Kidney (tissue), 14 donors: ENCODE data around the gene PRRC2B. TPM values are rescaled to one million over a fixed set of nuclear protein-coding genes. Genes with fewer than 3 reads are reported as not detected.

Experiments
- DNase-seq, 5 donors: peaks; one replicate each; pipeline ENCODE4 v3.0.0-alpha.2; 2013 to 2020
- FAIRE-seq: peaks from 2 replicates; lab custom pipeline; 2012; peaks lifted over from hg19 to GRCh38; lab: Jason Lieb, UNC
- H3K27ac ChIP-seq, 2 donors: one replicate each; pipeline ENCODE4 v1.7.0; 2013; ENCODE audit warnings: low read depth in 2 of 2, low read length in 2 of 2, inconsistent platforms in 1 of 2
- H3K27me3 ChIP-seq: one replicate; pipeline ENCODE4 v1.7.1; 2013; ENCODE audit warnings: low read length, inconsistent platforms; ENCODE audit not compliant: control insufficient read depth, insufficient read depth
- H3K36me3 ChIP-seq, 3 donors: one replicate each; pipeline versions ENCODE4 v1.7.0 to v1.7.1; 2013; ENCODE audit warnings: low read length in 3 of 3, control low read depth in 1 of 3, inconsistent platforms in 1 of 3; ENCODE audit not compliant: insufficient read depth in 3 of 3, control insufficient read depth in 2 of 3
- H3K4me1 ChIP-seq, 3 donors: one replicate each; pipeline versions ENCODE4 v1.7.0 to v1.7.1; 2013; ENCODE audit warnings: low read length in 3 of 3, inconsistent platforms in 1 of 3, low read depth in 1 of 3; ENCODE audit not compliant: control insufficient read depth in 2 of 3, insufficient read depth in 2 of 3
- H3K4me3 ChIP-seq, 3 donors: one replicate each; pipeline versions ENCODE4 v1.7.0 to v1.8.1; 2013; ENCODE audit warnings: low read length in 3 of 3, control low read depth in 1 of 3, inconsistent platforms in 1 of 3
- H3K9ac ChIP-seq, 3 donors: one replicate each; pipeline versions ENCODE4 v1.7.0 to v1.7.1; 2013; ENCODE audit warnings: low read length in 3 of 3, control low read depth in 1 of 3, inconsistent platforms in 1 of 3
- H3K9me3 ChIP-seq, 3 donors: one replicate each; pipeline versions ENCODE4 v1.7.0 to v1.7.1; 2013; ENCODE audit warnings: low read length in 3 of 3, control low read depth in 1 of 3, inconsistent platforms in 1 of 3; ENCODE audit not compliant: control insufficient read depth in 2 of 3, insufficient read depth in 1 of 3
- intact Hi-C: fragments of 100-400 bp; cut with DNase I; formaldehyde crosslinking; loops from one replicate; pipeline ENCODE4 v1.11.1; 2022
- polyA plus RNA-seq: library from polyadenylated mRNA; stranded (reverse); fragments of 350-450 nt; fragmentation: Illumina TruSeq; extraction: RNeasy Lipid Tissue Mini Kit (QIAGEN cat#74804); gene quantifications from one replicate; pipeline ENCODE4 v1.2.3, GENCODE V29; 2014; ENCODE audit warnings: low read depth, low replicate concordance; ENCODE audit not compliant: insufficient read depth
- total RNA-seq: library from RNA; stranded (reverse); fragmentation: NEBNext Ultra II Directional; extraction: Animal tissue kit (Norgen Biotek cat#: 25700); gene quantifications from one replicate; pipeline ENCODE4 v1.2.1, GENCODE V29; 2021
- TF ChIP-seq, protein P1 (sequence below): IDR thresholded peaks from 3 replicates; pipeline ENCODE4 v1.5.1; 2012; ENCODE audit warnings: mild to moderate bottlenecking, moderate library complexity, borderline replicate concordance; ENCODE audit not compliant: insufficient read depth; ENCODE audit errors: extremely low read depth
- donor health status: control.
- donor health status: control.
- donor health status: control.
- donor health status: control.
- donor health status: control.
- donor health status: DM: yes; HTN: yes; CAD: no.
- donor health status: Normal renal cell carcinoma (clear cell type).

PRRC2B gene
- total and polyA plus RNA-seq, 2 donors from 2014 or later, result 37.4 to 227 TPM

DNA sequence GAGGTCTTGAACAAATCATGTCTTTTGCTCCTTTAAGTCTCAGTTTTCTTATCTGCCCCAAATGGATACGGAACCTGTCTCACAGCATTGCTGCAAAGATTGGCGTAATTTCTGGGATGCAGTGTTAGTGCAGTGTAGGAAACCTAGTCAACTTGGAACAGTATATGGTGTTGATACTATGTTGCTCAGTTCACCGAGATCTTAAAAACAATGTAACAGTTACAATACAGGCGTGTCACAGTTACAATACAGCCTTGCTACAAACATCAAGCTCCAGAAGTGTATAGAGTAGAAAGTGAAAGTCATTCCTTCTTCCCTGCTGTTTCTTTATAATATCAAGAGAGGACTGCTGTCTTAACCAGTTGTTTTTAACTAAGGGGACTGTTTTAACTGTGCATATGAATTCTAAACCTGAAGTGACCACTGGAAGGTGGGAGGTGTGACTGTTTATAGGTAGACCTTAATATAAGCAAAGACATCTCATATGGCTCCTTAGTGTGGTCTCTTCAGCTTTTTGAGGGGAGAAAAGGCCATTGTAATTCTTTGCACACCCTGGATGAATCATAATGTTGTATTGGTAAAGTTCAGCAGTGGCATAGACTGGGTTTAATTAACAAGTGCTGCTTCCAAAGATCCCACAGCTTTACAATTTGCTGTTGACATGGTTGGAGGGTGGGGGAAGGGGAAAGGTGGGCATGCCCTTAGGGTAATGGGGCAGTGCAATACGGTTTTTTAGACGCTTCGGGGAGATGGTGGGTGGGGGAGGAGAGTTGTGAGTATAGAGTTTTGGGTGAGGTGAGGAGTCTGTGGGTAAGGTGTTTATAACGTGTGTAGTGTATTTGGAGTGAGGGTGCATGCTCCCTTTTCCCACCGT lies 12.9 kb downstream of the PRRC2B start:
- no peaks in the 10 kb centered on the region for H3K36me3 ChIP-seq
- peak overlapping the region in 1 of 3 donors; percentile 8 for H3K9ac ChIP-seq
- peaks cover 2 to 55% (median 50%) of the 10 kb centered on the region in 3 donors for H3K4me1 ChIP-seq
- DNase-seq, result no peak
- H3K27ac ChIP-seq, result peak overlapping the region in 1 of 2 donors; percentile 82
- FAIRE-seq, result no peak
- TF ChIP-seq, protein P1, sequence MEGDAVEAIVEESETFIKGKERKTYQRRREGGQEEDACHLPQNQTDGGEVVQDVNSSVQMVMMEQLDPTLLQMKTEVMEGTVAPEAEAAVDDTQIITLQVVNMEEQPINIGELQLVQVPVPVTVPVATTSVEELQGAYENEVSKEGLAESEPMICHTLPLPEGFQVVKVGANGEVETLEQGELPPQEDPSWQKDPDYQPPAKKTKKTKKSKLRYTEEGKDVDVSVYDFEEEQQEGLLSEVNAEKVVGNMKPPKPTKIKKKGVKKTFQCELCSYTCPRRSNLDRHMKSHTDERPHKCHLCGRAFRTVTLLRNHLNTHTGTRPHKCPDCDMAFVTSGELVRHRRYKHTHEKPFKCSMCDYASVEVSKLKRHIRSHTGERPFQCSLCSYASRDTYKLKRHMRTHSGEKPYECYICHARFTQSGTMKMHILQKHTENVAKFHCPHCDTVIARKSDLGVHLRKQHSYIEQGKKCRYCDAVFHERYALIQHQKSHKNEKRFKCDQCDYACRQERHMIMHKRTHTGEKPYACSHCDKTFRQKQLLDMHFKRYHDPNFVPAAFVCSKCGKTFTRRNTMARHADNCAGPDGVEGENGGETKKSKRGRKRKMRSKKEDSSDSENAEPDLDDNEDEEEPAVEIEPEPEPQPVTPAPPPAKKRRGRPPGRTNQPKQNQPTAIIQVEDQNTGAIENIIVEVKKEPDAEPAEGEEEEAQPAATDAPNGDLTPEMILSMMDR, result no peak
- intact Hi-C loops, result no loop called here
- H3K9me3 ChIP-seq, result no peaks in the 10 kb centered on the region
- no peaks in the 10 kb centered on the region for H3K27me3 ChIP-seq
- H3K4me3 ChIP-seq, result peak overlapping the region in 2 of 3 donors; percentile 19 to 32

DNA sequence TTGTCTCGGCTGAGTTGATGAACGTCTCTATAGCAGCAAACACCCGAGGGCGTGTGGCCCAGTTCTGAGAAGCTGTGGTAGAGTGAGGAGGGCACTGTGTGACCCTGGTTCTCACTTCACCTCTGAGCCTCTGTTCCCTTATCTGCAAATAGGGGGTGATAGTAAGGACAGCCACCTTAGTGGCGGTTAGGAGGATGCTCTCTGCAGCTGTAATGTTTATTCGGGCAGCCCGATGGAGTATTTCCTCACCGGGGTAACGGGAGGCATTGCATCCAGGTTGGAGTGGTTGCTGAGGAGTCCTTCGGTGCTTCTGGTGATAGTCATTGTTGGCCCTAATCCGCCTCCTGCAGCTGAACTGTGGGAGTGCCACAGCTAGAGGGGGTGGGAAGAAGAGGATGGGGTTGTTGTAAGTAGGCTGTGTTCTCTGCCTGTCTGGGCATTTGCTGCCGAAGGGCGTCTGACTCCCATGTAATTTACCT lies 13.9 kb downstream of the PRRC2B start:
- no peak for FAIRE-seq
- H3K4me1 ChIP-seq, result peaks cover 2 to 47% (median 45%) of the 10 kb centered on the region in 3 donors
- TF ChIP-seq, protein P1, result peak; percentile 13
- H3K9me3 ChIP-seq, result no peaks in the 10 kb centered on the region
- no peaks in the 10 kb centered on the region for H3K36me3 ChIP-seq
- no peaks in the 10 kb centered on the region for H3K27me3 ChIP-seq
- peak in 3 of 5 donors; percentile 39 to 61 (median 57) for DNase-seq
- H3K4me3 ChIP-seq, result peak overlapping the region in 1 of 3 donors; percentile 19
- H3K27ac ChIP-seq, result peak overlapping the region in 1 of 2 donors; percentile 8
- intact Hi-C loops, result no loop called here
- H3K9ac ChIP-seq, result peak overlapping the region in 1 of 3 donors; percentile 30

DNA sequence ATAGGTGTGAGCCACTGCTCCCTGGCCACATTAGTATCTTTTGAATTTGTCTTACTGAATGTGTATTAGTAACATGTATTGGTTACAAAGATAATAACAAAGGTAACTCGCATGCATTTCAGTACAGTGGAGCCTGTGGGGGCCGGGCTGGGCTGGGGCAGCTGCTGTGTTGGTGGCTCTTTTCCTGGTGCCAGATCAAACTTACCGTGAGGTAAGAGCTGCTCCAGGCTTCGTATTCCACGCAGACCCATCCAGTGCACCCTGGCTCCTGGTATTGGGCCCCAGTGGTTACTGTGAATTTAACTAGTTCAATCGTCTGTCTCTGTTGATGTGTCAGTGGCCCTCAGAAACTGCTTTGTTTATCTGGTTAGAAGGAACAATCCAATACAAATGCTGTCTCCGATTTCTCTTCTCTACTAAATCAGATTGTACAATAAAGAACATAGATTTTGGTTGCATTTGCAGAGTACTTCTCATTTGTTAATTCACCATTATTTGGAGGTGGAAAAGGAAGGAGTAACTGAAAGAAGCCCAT lies 15.6 kb downstream of the PRRC2B start:
- Histone ChIP-seq H3K27ac (no peak overlapping the region), H3K27me3 (no peaks in the 10 kb centered on the region), H3K4me1 (peaks cover 0 to 42% (median 41%) of the 10 kb centered on the region in 3 donors), H3K9ac (peak overlapping the region in 1 of 3 donors; percentile 34), H3K9me3 (no peaks in the 10 kb centered on the region), H3K36me3 (no peaks in the 10 kb centered on the region), H3K4me3 (no peak overlapping the region)
- no peak for FAIRE-seq
- no peak for DNase-seq
- TF ChIP-seq, protein P1, result no peak
- intact Hi-C loops, result no loop called here
